ENCODE measurements around the gene GPC6.

The GPC6 gene

GRCh38 chr13:93857126-93857525, 630.5 kb downstream of the GPC6 start:
- DNase-seq (ENCODE audit: low spot score), result no peak

GRCh38 chr13:93859716-93860115, 633.1 kb downstream of the GPC6 start:
- DNase-seq (ENCODE audit: low spot score), result no peak

GRCh38 chr13:93861818-93862217, 635.2 kb downstream of the GPC6 start:
- no peak for DNase-seq (ENCODE audit: low spot score)

- no peak for DNase-seq (ENCODE audit: low spot score)
These were observed 635.7 kb downstream of the GPC6 start for GRCh38 chr13:93862259-93862658.

- no peak for DNase-seq (ENCODE audit: low spot score)
These were observed 638.6 kb downstream of the GPC6 start for GRCh38 chr13:93865235-93865634.

- no peak for DNase-seq (ENCODE audit: low spot score)
These were observed 640.9 kb downstream of the GPC6 start for GRCh38 chr13:93867481-93867880.

- peak; percentile 15 for DNase-seq (ENCODE audit: low spot score)
These were observed 645.8 kb downstream of the GPC6 start for GRCh38 chr13:93872376-93872775.

GRCh38 chr13:93872786-93873347, 646.3 kb downstream of the GPC6 start:
- DNase-seq (ENCODE audit: low spot score), result no peak

GRCh38 chr13:93875547-93875946, 648.9 kb downstream of the GPC6 start:
- no peak for DNase-seq (ENCODE audit: low spot score)

- DNase-seq (ENCODE audit: low spot score), result no peak
These were observed 649.6 kb downstream of the GPC6 start for GRCh38 chr13:93876236-93876635.

GRCh38 chr13:93878675-93879074, 652.1 kb downstream of the GPC6 start:
- no peak for DNase-seq (ENCODE audit: low spot score)

- DNase-seq (ENCODE audit: low spot score), result no peak
These were observed 654.8 kb downstream of the GPC6 start for GRCh38 chr13:93881411-93881810.

- no peak for DNase-seq (ENCODE audit: low spot score)
These were observed 655.6 kb downstream of the GPC6 start for GRCh38 chr13:93882086-93882651.

GRCh38 chr13:93889430-93889951, 662.9 kb downstream of the GPC6 start:
- DNase-seq (ENCODE audit: low spot score), result no peak

GRCh38 chr13:93899981-93900380, 673.4 kb downstream of the GPC6 start:
- no peak for DNase-seq (ENCODE audit: low spot score)

GRCh38 chr13:93900731-93901130, 674.1 kb downstream of the GPC6 start:
- DNase-seq (ENCODE audit: low spot score), result no peak

- DNase-seq (ENCODE audit: low spot score), result no peak
These were observed 677.3 kb downstream of the GPC6 start for GRCh38 chr13:93903909-93904308.

- DNase-seq (ENCODE audit: low spot score), result no peak
These were observed 688.7 kb downstream of the GPC6 start for GRCh38 chr13:93915269-93915809.

- no peak for DNase-seq (ENCODE audit: low spot score)
These were observed 695.7 kb downstream of the GPC6 start for GRCh38 chr13:93922063-93922855.

GRCh38 chr13:93925990-93926389, 699.4 kb downstream of the GPC6 start:
- no peak for DNase-seq (ENCODE audit: low spot score)

GRCh38 chr13:93926425-93926824, 699.8 kb downstream of the GPC6 start:
- no peak for DNase-seq (ENCODE audit: low spot score)

- DNase-seq (ENCODE audit: low spot score), result no peak
These were observed 700.8 kb downstream of the GPC6 start for GRCh38 chr13:93927431-93927830.

- DNase-seq (ENCODE audit: low spot score), result no peak
These were observed 706.3 kb downstream of the GPC6 start for GRCh38 chr13:93932901-93933300.

Data from iPS-NIHi11 (cell line).